ENCODE data around the gene MTHFS.

The MTHFS gene

DNA sequence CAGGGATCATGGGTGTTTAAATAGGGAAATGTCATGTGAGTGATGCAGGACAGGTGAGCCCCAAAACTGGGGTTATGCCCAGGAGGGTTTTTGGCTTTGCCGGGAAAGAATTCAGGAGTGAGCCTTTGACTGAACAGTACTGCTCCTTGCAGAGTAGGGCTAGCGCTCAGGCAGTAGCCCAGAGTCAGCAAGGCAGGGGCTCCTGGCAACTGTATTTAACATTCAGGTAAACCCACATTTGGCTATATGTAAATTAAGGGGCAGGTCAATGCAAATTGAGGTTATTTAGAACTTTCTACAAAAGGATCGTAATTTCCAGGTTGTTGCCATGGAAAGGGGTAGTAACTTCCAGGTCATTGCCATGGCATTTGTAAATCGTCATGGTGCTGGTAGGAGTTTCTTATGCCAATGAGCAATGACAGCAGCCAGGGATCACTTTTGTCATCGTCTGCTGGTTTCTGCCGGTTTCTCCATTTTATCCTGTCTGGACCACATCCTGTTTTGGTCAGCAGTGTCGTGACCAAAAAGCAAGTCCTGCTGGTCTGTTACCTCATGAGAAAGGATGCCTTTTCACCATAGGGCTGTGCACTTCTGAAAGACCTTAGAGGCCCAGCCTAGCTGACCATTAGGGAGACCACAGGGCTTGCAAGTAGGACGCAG, 24.3 kb downstream of the MTHFS start:
- DNase-seq: no peak

DNA sequence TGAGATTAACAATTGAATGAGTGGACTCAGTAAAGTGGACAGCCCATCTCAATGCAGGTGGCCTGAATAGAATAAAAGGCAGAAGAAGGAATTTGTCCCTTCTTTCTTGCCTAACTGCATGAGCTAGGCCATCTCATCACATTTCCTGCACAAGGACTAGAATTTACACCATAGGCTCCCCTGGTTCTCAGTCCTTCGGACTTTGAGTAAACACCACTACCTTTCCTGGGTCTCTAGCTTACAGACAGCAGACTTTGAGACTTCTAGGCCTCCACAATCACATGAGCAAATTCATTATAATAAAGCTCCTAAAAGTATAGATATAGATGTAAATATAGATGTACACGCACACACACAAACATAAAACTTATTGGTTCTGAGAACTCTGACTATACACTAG, 28.3 kb downstream of the MTHFS start:
- no peak for DNase-seq

DNA sequence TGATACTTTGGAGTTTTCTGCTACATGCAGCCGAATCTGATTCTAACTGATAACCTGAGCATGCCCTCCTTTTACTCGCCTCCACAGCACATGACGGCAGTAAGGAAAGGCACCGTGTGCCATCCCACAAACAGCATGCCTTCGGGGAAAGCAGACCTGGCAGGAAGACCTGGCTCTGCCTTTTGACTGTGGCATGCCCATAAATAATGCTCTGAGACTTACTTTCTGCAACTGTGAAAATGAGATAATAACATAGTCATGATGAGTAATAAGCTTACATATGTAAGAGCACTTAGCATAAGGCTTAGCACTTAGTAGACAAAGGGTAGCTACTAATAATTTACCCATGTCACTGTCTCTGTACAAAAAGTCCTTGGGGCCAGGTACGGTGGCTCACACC, 32.9 kb downstream of the MTHFS start:
- no peak for DNase-seq

DNA sequence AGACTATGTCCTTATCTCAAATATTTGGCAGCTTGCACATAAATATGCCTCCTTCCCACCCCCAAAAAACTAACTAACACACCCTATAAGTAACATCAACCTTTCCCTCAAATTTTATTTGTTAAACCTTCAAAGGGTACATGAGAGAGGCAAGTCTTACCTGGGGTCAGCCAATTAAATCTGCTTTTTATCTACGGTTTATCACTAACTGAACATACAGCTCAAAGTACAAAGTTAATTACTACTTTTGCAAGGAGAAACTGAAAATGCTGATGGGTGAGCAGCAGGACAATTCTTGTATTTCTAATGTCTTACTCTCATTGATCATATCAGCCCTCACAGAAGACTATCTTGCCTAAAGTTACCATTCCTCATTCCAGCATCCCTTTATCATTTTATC, 34.6 kb downstream of the MTHFS start:
- DNase-seq: no peak

DNA sequence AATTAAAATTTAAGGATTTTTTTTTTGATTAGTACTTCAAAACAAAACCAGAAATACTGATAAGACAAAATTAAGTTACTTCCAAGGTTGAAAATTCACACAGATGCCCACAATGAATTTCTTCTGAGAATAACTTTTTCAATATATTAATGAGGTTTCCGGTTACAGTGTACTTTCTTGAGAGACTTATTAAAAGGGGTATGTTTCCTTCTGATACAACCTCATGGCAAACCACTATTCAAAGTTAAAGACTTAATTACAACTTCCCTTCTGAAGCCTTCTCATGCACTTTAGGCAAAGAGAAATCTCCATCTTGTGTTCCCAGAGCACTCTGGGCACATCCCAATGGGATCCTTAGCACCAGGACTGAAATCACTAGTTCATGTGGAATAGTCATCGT, 36.2 kb downstream of the MTHFS start:
- no peak for DNase-seq

DNA sequence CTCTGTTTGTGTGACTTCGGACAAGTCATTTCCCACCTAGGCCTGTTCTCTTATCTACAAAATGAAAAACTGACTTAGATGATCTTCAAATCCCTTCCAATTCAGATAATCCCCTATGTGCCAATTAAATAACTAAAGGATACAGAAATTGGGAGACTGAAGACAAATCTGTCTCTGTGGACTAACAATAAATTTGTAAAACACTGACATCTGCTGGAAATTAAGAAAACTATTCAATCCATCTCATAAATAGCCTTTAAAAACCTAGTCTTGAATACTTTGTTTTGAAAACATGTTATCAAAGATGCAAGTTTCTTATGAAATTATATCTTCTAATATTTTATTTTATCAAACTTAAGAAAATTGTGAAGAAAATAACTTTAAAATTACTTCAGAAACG, 38.3 kb downstream of the MTHFS start:
- DNase-seq: no peak

DNA sequence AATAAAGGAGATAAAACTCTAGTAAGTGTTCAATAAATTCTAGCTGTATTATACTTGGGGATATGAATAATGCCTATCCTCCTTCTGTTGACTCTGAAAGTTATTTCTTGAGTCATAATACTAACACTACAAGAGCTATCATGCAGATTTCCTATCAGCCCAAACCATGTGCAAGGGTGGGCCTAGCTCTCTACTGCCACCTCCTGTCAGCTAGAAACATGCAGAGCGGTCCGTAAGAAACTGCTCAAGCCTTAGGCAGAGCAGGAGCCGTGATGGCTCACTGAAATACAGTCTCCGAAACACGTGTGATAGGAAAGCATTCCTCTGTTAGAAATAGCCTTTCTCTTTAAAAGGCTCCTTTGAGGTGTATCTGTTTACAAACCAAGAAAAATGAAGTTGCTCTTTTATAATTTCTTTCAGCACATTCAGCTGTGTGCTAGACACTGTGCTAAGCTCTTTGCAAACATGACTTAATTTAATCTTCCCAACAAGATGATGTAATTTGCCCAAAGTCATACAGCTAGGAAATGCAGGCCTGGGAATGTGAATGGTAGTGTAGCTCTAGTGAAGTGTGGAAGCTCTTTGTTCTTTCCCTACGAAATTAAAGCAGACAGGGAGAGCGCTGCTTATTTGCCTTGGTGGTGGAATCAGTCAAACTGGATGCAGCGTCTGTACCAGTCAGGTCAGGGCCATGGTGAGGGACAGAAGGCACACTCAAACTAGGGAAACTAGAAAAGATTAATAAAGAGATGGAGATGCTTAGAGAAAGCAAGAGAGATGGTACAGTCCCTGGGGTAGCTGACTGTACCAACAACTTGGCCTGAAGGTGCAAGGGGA, 43.1 kb downstream of the MTHFS start:
- peak; percentile 36 for DNase-seq

DNA sequence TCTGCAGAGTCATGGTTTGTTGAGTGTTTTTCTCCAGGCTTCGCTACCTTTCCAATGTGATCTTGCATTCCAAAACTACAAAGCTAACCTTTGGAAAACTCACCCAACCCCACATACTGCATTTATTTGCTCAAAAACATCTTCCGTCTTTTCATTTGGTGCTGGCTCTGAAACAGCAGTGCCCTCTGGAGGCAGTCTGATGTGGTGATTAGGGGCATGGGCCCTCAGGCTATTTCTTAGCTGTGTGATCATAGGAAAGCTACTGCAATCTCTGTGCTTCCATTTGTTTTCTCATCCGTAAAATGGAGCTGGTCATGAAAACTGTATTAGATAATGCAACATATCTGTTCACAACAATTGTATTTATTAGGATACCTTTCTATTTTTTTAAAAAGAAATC, 47.0 kb downstream of the MTHFS start:
- DNase-seq: no peak

DNA sequence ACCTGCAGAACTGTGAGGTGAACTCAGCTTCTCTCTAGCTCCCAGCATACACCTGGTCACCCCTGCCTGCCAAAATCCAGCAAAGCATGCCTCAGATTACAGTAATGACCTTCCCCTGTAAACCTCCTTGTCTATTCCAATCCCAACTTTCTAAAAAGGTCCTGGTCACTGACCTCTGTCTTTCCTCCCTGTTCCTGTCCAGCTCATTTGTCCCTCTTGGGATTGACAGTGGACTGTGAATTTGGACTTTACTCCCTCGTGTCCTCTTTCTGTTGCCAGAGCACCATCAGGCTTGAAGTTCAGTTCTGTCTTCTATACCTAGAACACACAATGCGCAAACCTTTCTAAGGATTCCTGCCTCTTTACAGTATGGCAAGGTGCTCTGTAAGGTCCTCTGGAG, 50.3 kb downstream of the MTHFS start:
- no peak for DNase-seq

DNA sequence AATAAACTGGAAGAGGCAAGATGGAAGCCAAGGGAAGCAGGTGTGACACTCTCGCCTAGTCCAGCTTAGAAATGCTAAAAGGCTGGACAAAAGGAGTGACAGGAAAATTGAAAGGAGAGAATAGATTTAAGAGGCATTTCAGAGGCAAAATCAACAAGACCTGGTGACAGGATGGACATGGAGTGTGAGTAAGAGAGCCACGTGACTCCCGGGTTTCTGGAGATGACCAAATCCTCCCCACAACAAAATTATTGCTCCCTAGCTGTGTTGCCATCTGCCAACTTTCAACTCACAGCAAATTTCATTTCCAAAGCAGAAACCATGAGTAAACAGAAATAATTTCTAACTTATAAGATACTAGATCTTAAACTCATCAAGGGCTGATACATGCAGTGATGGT, 52.6 kb downstream of the MTHFS start:
- DNase-seq: no peak

DNA sequence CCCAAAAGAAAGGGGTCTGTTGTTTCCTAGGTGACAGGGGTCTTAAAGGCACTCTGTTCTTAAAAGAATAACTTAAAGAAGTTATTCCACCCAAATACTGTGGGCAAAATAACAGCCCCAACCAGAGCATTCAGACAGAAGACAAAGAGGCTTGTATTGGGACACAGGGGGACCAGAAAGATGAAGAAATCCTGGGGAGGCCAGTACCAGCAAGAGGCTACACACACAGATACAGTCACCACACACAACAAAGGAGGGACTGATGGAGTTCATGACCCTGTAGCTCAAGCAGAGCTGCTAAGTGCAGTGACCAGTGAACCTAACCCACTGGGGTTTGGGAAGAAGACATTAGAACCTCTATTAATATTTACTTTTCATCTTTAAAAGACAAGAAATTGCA, 59.0 kb downstream of the MTHFS start:
- no peak for DNase-seq

DNA sequence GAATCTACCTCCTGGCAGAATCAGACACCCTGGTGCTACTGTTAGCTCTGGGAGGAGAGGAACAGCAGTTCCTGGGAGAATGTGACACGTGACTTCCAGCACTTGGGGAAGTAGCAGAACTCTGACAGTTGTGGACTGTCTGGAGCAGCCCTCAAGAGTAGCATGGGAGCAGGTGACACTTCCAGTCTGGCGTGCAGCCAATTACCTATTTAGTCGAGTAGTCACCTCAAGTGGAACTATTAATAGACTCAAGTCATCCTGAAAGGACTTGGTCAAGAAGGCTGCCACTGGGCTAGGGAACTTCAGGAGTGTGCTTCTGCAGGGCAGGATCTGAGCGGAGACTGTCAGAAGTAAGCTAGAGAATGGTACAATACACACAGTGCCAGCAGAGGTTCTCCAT, 62.3 kb downstream of the MTHFS start:
- DNase-seq: peak; percentile 4

DNA sequence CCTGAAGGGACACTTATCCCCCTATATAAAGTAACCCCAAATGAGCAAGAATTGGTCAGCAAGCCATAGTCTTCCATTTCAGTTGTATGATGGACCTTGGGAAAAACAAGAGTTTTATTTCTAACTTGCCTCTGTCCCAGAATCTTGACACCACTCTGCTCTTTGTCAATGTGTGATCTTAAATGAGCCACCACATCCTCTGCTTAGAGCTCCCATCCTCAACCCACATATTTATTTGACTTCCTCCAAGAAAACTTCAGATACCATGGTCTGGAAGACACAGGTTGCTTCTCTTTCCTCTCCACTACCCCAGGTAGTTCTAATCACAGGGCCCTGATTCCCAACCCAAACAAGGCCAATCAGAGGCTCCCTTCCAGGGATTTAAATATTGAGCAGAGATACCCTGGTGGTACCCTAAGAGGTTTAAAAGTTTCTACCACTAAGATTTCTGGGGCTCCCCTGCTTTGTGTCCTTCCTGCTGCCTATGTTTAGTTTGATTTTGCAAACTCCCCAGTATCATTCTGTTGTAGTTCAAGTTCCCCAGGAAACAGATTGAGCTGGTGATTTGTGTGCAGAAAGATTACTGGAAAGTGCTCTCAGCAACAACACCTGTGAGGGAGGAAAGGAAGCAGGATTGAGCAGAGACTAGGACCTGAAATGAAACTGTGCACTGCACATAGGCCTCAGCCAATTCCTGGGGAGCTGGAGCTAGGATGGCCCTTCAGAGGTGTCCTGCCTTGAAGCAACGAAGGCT, 64.3 kb downstream of the MTHFS start:
- no peak for DNase-seq

DNA sequence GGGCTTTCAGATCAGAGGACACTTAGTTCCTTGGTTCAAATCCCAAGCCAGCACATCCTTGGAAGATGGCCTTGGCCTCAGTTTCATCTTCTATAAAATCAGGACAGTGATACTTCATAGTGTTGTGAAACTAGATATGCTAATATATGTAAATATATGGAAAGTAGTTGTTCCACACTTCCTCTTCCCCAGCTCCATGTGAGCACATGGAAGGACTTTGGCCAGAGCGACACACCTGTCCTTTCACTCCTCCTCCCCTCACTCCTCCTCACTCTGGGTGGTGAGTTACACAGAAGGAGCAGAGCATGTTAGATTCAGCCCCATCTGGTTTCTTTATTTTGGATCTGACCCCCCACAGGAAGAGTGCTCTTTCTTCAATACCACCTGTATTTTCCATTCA, 65.2 kb downstream of the MTHFS start:
- no peak for DNase-seq

DNA sequence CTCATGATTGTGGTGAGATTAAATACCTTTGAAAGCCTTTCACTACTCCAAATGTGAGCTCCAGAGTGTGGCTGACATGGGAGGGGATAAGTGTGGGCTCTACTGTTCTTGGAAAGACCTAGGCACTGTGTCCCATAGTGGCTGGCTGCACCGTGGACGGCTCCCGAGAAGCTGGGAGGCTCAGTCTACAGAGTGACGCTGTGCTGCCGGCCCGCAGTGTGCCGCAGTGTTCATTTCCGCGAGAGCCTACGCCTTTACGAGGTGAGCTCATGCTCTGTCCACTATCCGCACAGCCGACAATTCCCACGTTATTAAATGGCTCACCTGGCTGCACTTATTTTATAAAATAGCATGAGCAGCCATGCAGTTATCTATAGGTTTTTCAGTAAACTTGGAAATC, 66.9 kb downstream of the MTHFS start:
- DNase-seq: no peak

DNA sequence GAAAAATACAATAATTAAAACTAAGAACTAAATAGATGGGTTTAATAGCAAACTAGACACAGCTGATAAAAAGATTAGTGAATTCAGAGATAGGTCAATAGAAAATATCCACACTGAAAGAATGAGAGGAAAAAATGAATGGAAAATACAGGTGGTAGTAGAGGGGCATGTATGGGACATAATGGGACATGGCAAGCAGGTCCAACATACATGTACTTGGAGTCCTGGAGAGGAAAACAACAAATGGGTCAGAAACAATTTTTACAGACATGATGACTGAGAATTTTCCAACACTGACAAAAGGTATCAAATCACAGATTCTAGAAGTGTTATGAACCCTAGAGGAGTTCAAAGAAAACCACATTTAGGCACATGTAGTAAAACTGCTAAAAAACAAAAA, 68.4 kb downstream of the MTHFS start:
- no peak for DNase-seq

DNA sequence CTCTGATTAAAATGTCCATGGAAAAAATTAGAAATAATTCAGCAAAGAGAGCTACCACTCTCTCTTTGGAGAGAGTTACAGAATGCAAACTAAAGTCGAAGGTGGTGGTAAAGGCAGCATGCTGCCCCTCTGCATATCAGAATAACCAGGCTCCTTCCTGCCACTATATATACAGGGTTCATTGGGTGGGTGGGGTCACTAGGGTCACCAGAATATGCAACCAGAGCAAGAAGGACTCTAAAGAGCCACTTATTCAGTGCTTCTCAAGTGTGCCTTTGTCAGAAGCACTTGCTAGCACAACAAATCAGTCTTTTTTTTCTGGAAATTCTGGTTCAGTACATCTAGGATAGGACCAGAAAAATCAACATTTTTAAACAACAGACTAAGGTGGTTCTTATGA, 70.0 kb downstream of the MTHFS start:
- no peak for DNase-seq

DNA sequence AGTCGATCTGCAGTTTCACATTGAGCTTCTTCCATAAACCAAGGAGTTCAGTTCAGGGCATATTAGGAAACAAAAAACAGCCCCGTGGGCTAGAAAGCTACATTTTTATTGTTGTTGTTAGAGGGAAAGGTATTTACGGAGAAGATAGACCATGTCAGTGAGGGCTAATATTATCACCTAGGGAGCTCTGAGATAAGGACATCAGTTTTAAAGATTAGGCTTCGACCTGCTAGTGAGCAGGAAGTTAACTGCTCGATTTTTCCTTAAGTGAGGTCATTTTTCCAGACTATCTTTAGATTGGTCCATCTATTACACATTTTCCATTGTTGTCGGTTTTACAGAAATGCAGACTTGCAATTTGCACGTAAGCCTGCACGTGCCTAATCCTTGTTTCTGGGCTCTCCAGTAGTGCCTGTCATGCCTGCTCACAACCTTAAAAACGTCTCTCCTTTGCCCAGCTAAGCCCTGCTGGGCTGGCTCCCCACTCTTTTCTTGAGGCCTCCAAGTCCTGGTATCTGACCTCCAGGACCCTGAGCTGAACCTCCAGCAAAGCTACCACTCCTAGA, 72.6 kb downstream of the MTHFS start:
- no peak for DNase-seq

DNA sequence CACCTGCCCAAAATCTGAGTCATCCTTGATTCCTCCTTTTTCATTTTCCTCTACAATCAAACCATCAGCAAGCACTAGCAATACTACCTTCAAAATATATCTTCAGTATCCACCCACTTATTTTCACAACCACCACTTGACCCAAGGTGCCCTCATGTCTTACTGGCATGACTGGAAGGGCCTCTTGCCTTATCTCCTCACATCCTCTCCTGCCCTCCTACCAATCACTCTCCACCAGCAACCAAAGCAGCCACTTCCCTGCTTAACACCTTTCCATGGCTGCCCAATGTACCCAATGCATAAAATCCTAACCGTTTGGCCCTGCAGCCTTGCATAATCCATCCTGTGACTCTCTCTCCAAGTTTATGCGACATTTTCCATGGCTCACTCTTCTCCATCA, 76.0 kb downstream of the MTHFS start:
- DNase-seq: no peak

DNA sequence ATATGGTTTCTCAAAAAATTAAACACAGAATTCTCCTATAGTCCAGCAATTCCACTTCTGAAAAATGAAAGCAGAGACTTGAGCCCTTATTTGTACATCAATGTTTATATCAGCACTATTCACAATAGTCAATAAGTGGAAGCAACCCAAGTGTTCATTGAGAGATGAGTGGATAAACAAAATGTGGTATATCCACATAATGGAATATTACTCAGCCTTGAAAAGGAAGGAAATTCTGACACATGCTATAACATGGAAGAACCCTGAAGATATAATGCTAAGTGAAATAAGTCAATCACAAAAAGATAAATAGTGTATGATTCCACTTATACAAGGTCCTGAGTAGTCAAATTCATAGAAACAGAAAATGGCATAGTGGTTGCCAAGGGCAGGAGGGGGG, 76.6 kb downstream of the MTHFS start:
- DNase-seq: no peak

DNA sequence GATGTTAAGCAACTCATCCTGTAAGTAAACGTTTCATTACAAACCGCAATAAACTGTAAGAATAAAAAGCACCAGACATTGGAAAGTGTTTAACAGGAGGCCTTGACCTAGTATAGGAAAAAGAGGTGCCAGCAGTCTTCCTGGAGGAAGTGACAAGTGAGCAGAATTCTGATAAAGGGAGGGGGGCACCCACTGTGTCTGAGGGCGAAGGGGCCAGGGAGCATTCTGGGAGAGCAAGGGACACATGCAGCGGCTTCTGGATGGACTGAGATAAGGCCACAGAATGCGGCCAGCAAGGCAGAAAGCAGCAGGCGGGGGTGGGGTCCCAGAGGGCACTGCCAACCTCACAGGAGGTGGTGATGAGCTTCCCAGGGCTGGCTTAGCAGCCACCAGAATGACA, 80.2 kb downstream of the MTHFS start:
- no peak for DNase-seq

DNA sequence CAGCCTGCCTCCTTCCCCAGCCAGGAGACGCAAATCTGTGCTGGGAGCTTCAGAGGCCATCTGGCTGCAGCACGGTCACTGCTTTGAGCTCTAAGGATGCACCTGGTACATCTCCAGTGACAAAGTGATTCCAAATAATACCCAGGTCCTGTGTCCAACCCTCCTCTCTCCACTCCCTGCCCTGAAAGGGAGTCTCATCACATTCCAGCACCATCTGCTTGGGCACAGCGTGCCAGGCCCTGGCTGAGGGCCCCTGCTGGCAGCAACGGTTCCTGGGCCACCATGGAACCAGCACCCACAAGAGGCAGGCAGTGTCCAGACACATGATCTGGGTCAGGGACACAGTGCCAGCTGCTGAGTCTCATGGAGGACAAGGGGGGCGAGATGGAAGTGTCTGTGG, 81.3 kb downstream of the MTHFS start:
- DNase-seq: no peak

DNA sequence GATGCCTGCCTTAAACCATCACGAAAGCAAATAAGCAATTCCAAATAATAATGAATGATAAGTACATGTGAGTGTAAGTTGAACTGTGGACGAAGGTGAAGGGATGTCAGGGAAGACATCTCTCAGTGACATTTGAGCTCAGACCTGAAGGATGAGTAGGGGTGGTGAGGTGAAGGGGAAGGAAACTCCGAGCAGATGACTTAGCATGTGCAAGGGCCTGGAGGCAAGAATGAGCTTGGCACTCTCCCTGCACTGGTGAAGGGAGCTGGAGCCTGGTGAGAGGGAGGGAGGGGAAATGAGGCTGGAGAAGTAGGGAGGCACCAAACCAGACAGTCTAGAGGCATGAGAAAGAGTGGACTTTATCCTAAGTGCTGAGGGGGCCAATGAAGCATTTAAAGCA, 84.3 kb downstream of the MTHFS start:
- DNase-seq: no peak
